HepG2 (cell line): ENCODE data around the gene SLC41A3. TPM values are rescaled to one million over a fixed set of nuclear protein-coding genes. Genes with fewer than 3 reads are reported as not detected.

Source experiments
- ATAC-seq: fragments of 200-7000 bp; cut with Tn5 transposase; 3 replicates; pipeline ENCODE4 v1.9.1; 2020; ENCODE audit warnings: mild to moderate bottlenecking, moderate library complexity
- BruUV-seq: library from RNA; stranded (reverse); fragments of 400-500 nt; replicated peaks from 2 replicates; lab custom pipeline; 2021; lab: Mats Ljungman, UMichigan
- CTCF ChIA-PET: fragments of 300-600 bp; formaldehyde crosslinking; extraction: SDS; loops from one replicate; lab custom pipeline; 2021; ENCODE audit warnings: low total read pairs, inconsistent platforms, low intra/inter-chr PET ratio; lab: Yijun Ruan, JAX
- POLR2A ChIA-PET: fragments of 350-600 bp; sonication (Branson Sonifier 250); formaldehyde crosslinking; loops from one replicate; lab custom pipeline; 2020; ENCODE audit warnings: antibody characterized with exemption, inconsistent platforms; lab: Yijun Ruan, JAX
- DNase-seq: peaks from one replicate; pipeline ENCODE4 v3.0.0-alpha.2; 2015; ENCODE audit warnings: low spot score
- FAIRE-seq: peaks from 3 replicates; lab custom pipeline; 2011; peaks lifted over from hg19 to GRCh38; lab: Jason Lieb, UNC
- H2AFZ ChIP-seq: one replicate; pipeline ENCODE4 v1.6.1; 2011; ENCODE audit warnings: low read length, inconsistent platforms
- H3K27ac ChIP-seq: fragments of 300-600 bp; 3 replicates; pipeline ENCODE4 v1.8.0; 2011; ENCODE audit warnings: mixed run types, mild to moderate bottlenecking, mixed read lengths, low read length, inconsistent platforms; ENCODE audit not compliant: insufficient read depth; ENCODE audit errors: extremely low read length
- H3K27me3 ChIP-seq, 2 experiments: fragments of 200-600 bp in 1 of 2; 2 replicates in 1 of 2; 3 replicates in 1 of 2; pipeline versions ENCODE4 v1.6.0 to v1.8.0; 2011; ENCODE audit warnings: low read length in 2 of 2, mild to moderate bottlenecking in 2 of 2, moderate library complexity in 2 of 2, inconsistent platforms in 1 of 2; ENCODE audit not compliant: insufficient read depth in 2 of 2, control insufficient read depth in 1 of 2
- H3K36me3 ChIP-seq, 2 experiments: fragments of 200-600 bp in 1 of 2; replicated peaks in 1 of 2; 2 replicates in 1 of 2; 3 replicates in 1 of 2; pipeline versions ENCODE4 v1.5.1 to v1.8.0; 2011; ENCODE audit warnings: low read length in 2 of 2, inconsistent platforms in 1 of 2; ENCODE audit not compliant: insufficient read depth in 2 of 2, control insufficient read depth in 1 of 2
- H3K4me1 ChIP-seq: 2 replicates; pipeline ENCODE4 v1.5.1; 2012; ENCODE audit warnings: low read length, inconsistent platforms; ENCODE audit not compliant: insufficient read depth
- H3K4me2 ChIP-seq: 2 replicates; pipeline ENCODE4 v1.6.0; 2011; ENCODE audit warnings: low read depth, low read length, inconsistent platforms
- H3K4me3 ChIP-seq, 3 experiments: fragments of 200-600 bp in 1 of 3; sonication (generic), shearing (Covaris generic) in 1 of 3; replicated peaks in 1 of 3; 2 replicates each; pipeline ENCODE4 v1.5.1; 2011 to 2016; ENCODE audit warnings: low read length in 3 of 3, inconsistent platforms in 2 of 3, low read depth in 2 of 3, mild to moderate bottlenecking in 2 of 3, control low read depth in 1 of 3, mixed read lengths in 1 of 3; ENCODE audit not compliant: insufficient read depth in 1 of 3
- H3K79me2 ChIP-seq: one replicate; pipeline ENCODE4 v1.6.1; 2011; ENCODE audit warnings: low read length, inconsistent platforms; ENCODE audit not compliant: insufficient read depth
- H3K9ac ChIP-seq: 2 replicates; pipeline ENCODE4 v1.6.0; 2011; ENCODE audit warnings: mild to moderate bottlenecking, low read depth, low read length, inconsistent platforms; ENCODE audit not compliant: insufficient read depth
- H3K9me3 ChIP-seq: 2 replicates; pipeline ENCODE4 v1.5.1; 2012; ENCODE audit warnings: mild to moderate bottlenecking, low read length
- H4K20me1 ChIP-seq: 2 replicates; pipeline ENCODE4 v1.6.0; 2011; ENCODE audit warnings: inconsistent platforms, mild to moderate bottlenecking, low read length, moderate library complexity; ENCODE audit not compliant: insufficient read depth
- ATRX ChIP-seq: sonication (generic); formaldehyde crosslinking; IDR thresholded peaks from 2 replicates; pipeline ENCODE4 v1.4.0; 2020; ENCODE audit warnings: missing genetic modification reagents, borderline replicate concordance
- KIAA2018 ChIP-seq: sonication (generic); formaldehyde crosslinking; IDR thresholded peaks from 2 replicates; pipeline ENCODE4 v1.5.0; 2020; ENCODE audit warnings: mild to moderate bottlenecking, missing genetic modification reagents, borderline replicate concordance
- ZNF512 ChIP-seq: sonication (generic); formaldehyde crosslinking; IDR thresholded peaks from 2 replicates; pipeline ENCODE4 v1.4.0; 2020; ENCODE audit warnings: mild to moderate bottlenecking, missing genetic modification reagents
- WGBS: methylation state at CpG from one replicate; pipeline ENCODE4 v1.1.6; 2017; ENCODE audit warnings: low lambda C conversion rate; 5-methylcytosine and 5-hydroxymethylcytosine counted together
- in situ Hi-C: cut with HindIII; loops from 2 replicates; pipeline ENCODE4 v1.10.0; 2017; ENCODE audit warnings: low pct_unique_long_range_greater_than_20kb; ENCODE audit not compliant: extremely low pct_ligation_motif_present
- intact Hi-C: fragments of 100-400 bp; cut with micrococcal nuclease; formaldehyde crosslinking; loops from one replicate; pipeline ENCODE4 v1.10.0; 2022; ENCODE audit not compliant: unreplicated experiment
- polyA plus RNA-seq, 8 experiments: library from polyadenylated mRNA; depleted of rRNA in 3 of 8; stranded (reverse) in 7 of 8; unstranded in 1 of 8; fragments of >200 nt; fragmentation: Illumina TruSeq in 4 of 8; extraction: Trizol in 4 of 8; gene quantifications; 2 replicates each; pipeline versions ENCODE4 v1.2.1 to v1.2.3, GENCODE V29; 2011 to 2016; ENCODE audit warnings: low read depth in 4 of 8, missing spikeins in 1 of 8, mixed read lengths in 1 of 8; ENCODE audit not compliant: insufficient read depth in 1 of 8
- total RNA-seq, 5 experiments: library from RNA; depleted of rRNA; stranded (reverse); fragments of >200 nt; fragmentation: Illumina TruSeq; extraction: Trizol; gene quantifications; 2 replicates each; pipeline ENCODE4 v1.2.3, GENCODE V29; 2016; ENCODE audit warnings: low read depth in 1 of 5

SLC41A3 gene
- total and polyA plus RNA-seq, 2 of the 13 experiments (the other 11 are each of a cell fraction or from before 2014, with no cell fraction given) = 26.0 to 71.1 TPM

- H3K79me2 ChIP-seq = no peaks in the 10 kb centered on the region
- peaks cover 7% of the 10 kb centered on the region; the same call in 1 of the 2 replicates for H4K20me1 ChIP-seq
- no peak overlapping the region for H3K9ac ChIP-seq
- H3K4me2 ChIP-seq = no peak overlapping the region
- peaks cover 0 to 11% of the 10 kb centered on the region in 2 experiments; a peak in 2 of 5 replicates for H3K36me3 ChIP-seq
- in situ Hi-C loops (no loop called here), intact Hi-C loops (no loop called here)
- ChIA-PET CTCF (no interaction called here), POLR2A (no interaction called here)
- 75% methylated on average over 10 of the region's 10 CpGs for WGBS
- DNase-seq (no peak), FAIRE-seq (no peak), ATAC-seq (no peak)
- H3K4me3 ChIP-seq = no peak overlapping the region
- H3K9me3 ChIP-seq = peaks cover 9% of the 10 kb centered on the region
- no TSS peak for BruUV-seq
- H3K4me1 ChIP-seq = peaks cover 24% of the 10 kb centered on the region
- H3K27me3 ChIP-seq = no peaks in the 10 kb centered on the region
- H2AFZ ChIP-seq = no peak overlapping the region
- TF ChIP-seq ZNF512 (CRISPR knock-in tag) = no peak
- no peak overlapping the region for H3K27ac ChIP-seq
Observed at GRCh38 chr3:126064627-126065258, 19.2 kb downstream of the SLC41A3 start.

- H2AFZ ChIP-seq = no peak overlapping the region
- H3K79me2 ChIP-seq = no peaks in the 10 kb centered on the region
- POLR2A ChIA-PET = no interaction called here
- no peak overlapping the region for H3K4me2 ChIP-seq
- intact Hi-C loops = no loop called here
- no peak for DNase-seq
- no peak overlapping the region for H3K4me3 ChIP-seq
- FAIRE-seq = no peak
- peaks cover 24% of the 10 kb centered on the region for H3K4me1 ChIP-seq
- WGBS = 100% methylated on average over 2 of the region's 8 CpGs
- CTCF ChIA-PET = no interaction called here
- BruUV-seq = no TSS peak
- ATAC-seq = no peak
- no peak overlapping the region for H3K9ac ChIP-seq
- H3K9me3 ChIP-seq = peaks cover 9% of the 10 kb centered on the region
- H4K20me1 ChIP-seq = peaks cover 7% of the 10 kb centered on the region; the same call in 1 of the 2 replicates
- in situ Hi-C loops = no loop called here
- H3K27me3 ChIP-seq = no peaks in the 10 kb centered on the region
- H3K27ac ChIP-seq = no peak overlapping the region
- H3K36me3 ChIP-seq = peaks cover 0 to 11% of the 10 kb centered on the region in 2 experiments; a peak in 2 of 5 replicates
- TF ChIP-seq ATRX = no peak
- no peak for TF ChIP-seq KIAA2018 (CRISPR knock-in tag)
Observed at GRCh38 chr3:126063358-126063965, 20.5 kb downstream of the SLC41A3 start.
